SW 1271 (cell line): ENCODE measurements around the gene AHI1.
"Not testable (repeated sequence)": the region's sequence is repeated elsewhere in the genome, so short reads cannot be mapped to it uniquely, and the experiment has no call there.

Experiments used
- DNase-seq, 2 experiments: peaks; one replicate each; lab custom pipeline; 2025; lab: John Stamatoyannopoulos, UW

Gene AHI1

GRCh38 chr6:135261872-135262725 lies 235.4 kb downstream of the AHI1 start:
- no peak for DNase-seq

- DNase-seq: no peak
Observed at GRCh38 chr6:135260612-135261011, 236.9 kb downstream of the AHI1 start.

- no peak for DNase-seq
Observed at GRCh38 chr6:135258970-135259369, 238.6 kb downstream of the AHI1 start.

GRCh38 chr6:135257631-135258405 lies 239.7 kb downstream of the AHI1 start:
- no peak for DNase-seq

GRCh38 chr6:135256866-135257265 lies 240.7 kb downstream of the AHI1 start:
- DNase-seq: no peak

- DNase-seq: no peak
Observed at GRCh38 chr6:135254471-135254870, 243.1 kb downstream of the AHI1 start.

GRCh38 chr6:135251498-135252441 lies 245.8 kb downstream of the AHI1 start:
- no peak for DNase-seq

GRCh38 chr6:135250751-135251497 lies 246.6 kb downstream of the AHI1 start:
- no peak for DNase-seq

- no peak for DNase-seq
Observed at GRCh38 chr6:135250234-135250633, 247.3 kb downstream of the AHI1 start.

- not testable (repeated sequence) for DNase-seq
Observed at GRCh38 chr6:135246412-135247012, 251.0 kb downstream of the AHI1 start.

GRCh38 chr6:135244805-135245204 lies 252.7 kb downstream of the AHI1 start:
- DNase-seq: no peak

- no peak for DNase-seq
Observed at GRCh38 chr6:135243871-135244796, 253.4 kb downstream of the AHI1 start.

- DNase-seq: no peak
Observed at GRCh38 chr6:135240711-135241110, 256.8 kb downstream of the AHI1 start.

GRCh38 chr6:135236732-135237131 lies 260.8 kb downstream of the AHI1 start:
- DNase-seq: no peak

- no peak for DNase-seq
Observed at GRCh38 chr6:135236319-135236718, 261.2 kb downstream of the AHI1 start.

GRCh38 chr6:135235716-135236115 lies 261.8 kb downstream of the AHI1 start:
- no peak for DNase-seq

- no peak for DNase-seq
Observed at GRCh38 chr6:135234492-135234780, 263.1 kb downstream of the AHI1 start.

- no peak for DNase-seq
Observed at GRCh38 chr6:135233686-135234491, 263.7 kb downstream of the AHI1 start.
